Spleen (tissue), 11 donors: Measurements from ENCODE around the gene CRYL1. TPM values are rescaled to one million over a fixed set of nuclear protein-coding genes. Genes with fewer than 3 reads are reported as not detected.

Source experiments
- DNase-seq: peaks from one replicate; pipeline ENCODE4 v3.0.0-alpha.2; 2020
- H3K27ac ChIP-seq, 8 donors: fragments of 200-600 bp; sonication (generic) in 7 of 8; 1 replicate in 4 of 8; 2 replicates in 4 of 8; pipeline versions ENCODE4 v1.5.0 to v1.8.0; 2016 to 2021; ENCODE audit warnings: inconsistent platforms in 4 of 8, mild to moderate bottlenecking in 4 of 8, moderate library complexity in 1 of 8
- H3K27me3 ChIP-seq, 7 donors: fragments of 200-600 bp; sonication (generic) in 6 of 7; replicated peaks in 1 of 7; 1 replicate in 4 of 7; 2 replicates in 3 of 7; pipeline versions ENCODE4 v1.5.0 to v1.8.0; 2016 to 2021; ENCODE audit warnings: inconsistent platforms in 3 of 7, mild to moderate bottlenecking in 1 of 7
- H3K36me3 ChIP-seq, 6 donors: fragments of 200-600 bp; sonication (generic) in 5 of 6; 1 replicate in 4 of 6; 2 replicates in 2 of 6; pipeline versions ENCODE4 v1.5.0 to v1.8.0; 2016 to 2021; ENCODE audit warnings: inconsistent platforms in 2 of 6
- H3K4me1 ChIP-seq, 6 donors: fragments of 200-600 bp; sonication (generic) in 5 of 6; 1 replicate in 3 of 6; 2 replicates in 3 of 6; pipeline versions ENCODE4 v1.5.0 to v1.8.0; 2016 to 2021; ENCODE audit warnings: inconsistent platforms in 3 of 6
- H3K4me3 ChIP-seq, 8 donors: fragments of 200-600 bp; sonication (generic) in 7 of 8; 1 replicate in 4 of 8; 2 replicates in 4 of 8; pipeline versions ENCODE4 v1.5.0 to v1.8.0; 2016 to 2021; ENCODE audit warnings: inconsistent platforms in 4 of 8, mild to moderate bottlenecking in 4 of 8, moderate library complexity in 2 of 8
- H3K9me3 ChIP-seq, 8 donors: fragments of 200-600 bp; sonication (generic) in 7 of 8; 1 replicate in 4 of 8; 2 replicates in 4 of 8; pipeline versions ENCODE4 v1.5.0 to v1.8.0; 2016 to 2021; ENCODE audit warnings: inconsistent platforms in 4 of 8
- CTCF ChIP-seq, 11 experiments: fragments of 200-600 bp in 7 of 11; fragments of 450-650 bp in 4 of 11; sonication (generic) in 4 of 11; IDR thresholded peaks in 8 of 11; conservative IDR thresholded peaks in 3 of 11; 1 replicate in 7 of 11; 2 replicates in 4 of 11; pipeline versions ENCODE4 v1.4.0 to v1.8.0; 2016 to 2021; ENCODE audit warnings: antibody characterized with exemption in 11 of 11, inconsistent platforms in 4 of 11, mild to moderate bottlenecking in 1 of 11
- POLR2A ChIP-seq, 3 donors: fragments of 450-650 bp; IDR thresholded peaks; one replicate each; pipeline ENCODE4 v1.5.1; 2017; ENCODE audit warnings: antibody characterized with exemption in 3 of 3, mild to moderate bottlenecking in 1 of 3
- POLR2AphosphoS5 ChIP-seq, 3 donors: sonication (generic); formaldehyde crosslinking; IDR thresholded peaks; one replicate each; pipeline ENCODE4 v1.5.1; 2017; ENCODE audit warnings: antibody characterized with exemption in 3 of 3
- WGBS, 5 donors: extraction: QIAGEN DNeasy Blood & Tissue Kit in 3 of 5; methylation state at CpG; one replicate each; pipeline versions ENCODE4 v1.1.5 to v1.1.7; 2013 to 2018; 5-methylcytosine and 5-hydroxymethylcytosine counted together
- intact Hi-C: fragments of 100-400 bp; cut with DNase I; formaldehyde crosslinking; loops from one replicate; pipeline ENCODE4 v1.15.0; 2023; ENCODE audit warnings: low total_unique reads
- polyA plus RNA-seq, 3 donors: library from polyadenylated mRNA; stranded (reverse); fragments of 200-250 nt; gene quantifications; one replicate each; pipeline ENCODE4 v1.2.1, GENCODE V29; 2013
- total RNA-seq, 7 donors: library from RNA; depleted of rRNA in 3 of 7; stranded (reverse); fragments of >200 nt in 3 of 7; fragmentation: NEBNext Ultra II Directional in 4 of 7; extraction: Animal tissue kit (Norgen Biotek cat#: 25700) in 4 of 7; gene quantifications; one replicate each; pipeline versions ENCODE4 v1.1.0 to v1.2.1, GENCODE V29; 2016 to 2021
- donor health status: healthy with polysubstance abuse.
- donor health status: DM: no; HTN: no; CAD: no; lungs with moderate emphysema.
- donor health status: DM: no; HTN: no; CAD: no.
- donor health status: Bipolar disorder and iron deficiency.
- donor health status: healthy.
- donor health status: DM: no; HTN: no; CAD: no.
- donor health status: DM: yes; HTN: yes; CAD: no.

The CRYL1 gene
- total and polyA plus RNA-seq, 10 donors = 13.5 to 46.5 (median 29.0) TPM

GRCh38 chr13:20546556-20546955 lies 20.9 kb upstream of the CRYL1 start:
- DNase-seq = no peak
- intact Hi-C loops = no loop called here
- peak overlapping the region in 3 of 8 donors; percentile 17 to 28 (median 24) for H3K27ac ChIP-seq
- TF ChIP-seq CTCF (IDR thresholded peaks at IDR 0.05 in 8 of 11, conservative IDR thresholded peaks at IDR 0.05 in 3 of 11) = no peak
- no peak for TF ChIP-seq POLR2AphosphoS5 (IDR thresholded peaks at IDR 0.05)
- TF ChIP-seq POLR2A (IDR thresholded peaks at IDR 0.05) = no peak
- H3K4me3 ChIP-seq = no peak overlapping the region
- H3K27me3 ChIP-seq = no peaks in the 10 kb centered on the region
- no peaks in the 10 kb centered on the region for H3K9me3 ChIP-seq
- H3K36me3 ChIP-seq = no peaks in the 10 kb centered on the region
- peaks cover 9 to 33% (median 24%) of the 10 kb centered on the region in 6 donors for H3K4me1 ChIP-seq
- WGBS, 5 donors = 8 to 29% (median 19%) methylated on average over 1 of the region's 1 CpG

- WGBS, 5 donors = 52 to 67% (median 55%) methylated on average over 7 of the region's 7 CpGs
- Histone ChIP-seq H3K9me3 (no peaks in the 10 kb centered on the region), H3K27ac (peak overlapping the region in 4 of 8 donors; percentile 20 to 65 (median 42)), H3K4me3 (peak overlapping the region in 2 of 8 donors; percentile 8 to 24), H3K4me1 (peaks cover 9 to 33% (median 24%) of the 10 kb centered on the region in 6 donors), H3K27me3 (no peaks in the 10 kb centered on the region), H3K36me3 (no peaks in the 10 kb centered on the region)
- no peak for DNase-seq
- intact Hi-C loops = no loop called here
- TF ChIP-seq CTCF (IDR thresholded peaks at IDR 0.05 in 8 of 11, conservative IDR thresholded peaks at IDR 0.05 in 3 of 11) = no peak
- TF ChIP-seq POLR2AphosphoS5 (IDR thresholded peaks at IDR 0.05) = no peak
- TF ChIP-seq POLR2A (IDR thresholded peaks at IDR 0.05) = no peak
Observed at GRCh38 chr13:20544201-20544923, 18.7 kb upstream of the CRYL1 start.

DNA sequence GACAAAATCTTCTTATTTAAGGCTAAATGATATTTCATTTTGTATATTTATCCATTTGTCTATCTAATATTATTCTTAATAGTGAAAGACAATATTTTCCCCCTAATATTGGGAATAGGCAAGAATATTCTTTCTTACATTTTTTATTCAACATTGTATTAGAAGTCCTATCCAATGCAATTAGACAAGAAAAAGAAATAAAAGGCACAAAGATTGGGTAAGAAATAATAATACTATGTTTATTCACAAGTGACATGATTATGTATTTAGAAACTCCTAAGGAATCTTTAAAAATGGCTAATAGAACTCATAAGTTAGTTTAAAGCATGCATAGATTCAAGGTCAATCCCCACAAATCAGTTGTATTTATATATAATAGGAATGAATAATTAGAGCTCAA lies 11.3 kb upstream of the CRYL1 start:
- TF ChIP-seq POLR2AphosphoS5 (IDR thresholded peaks at IDR 0.05) (no peak), POLR2A (IDR thresholded peaks at IDR 0.05) (no peak), CTCF (IDR thresholded peaks at IDR 0.05 in 8 of 11, conservative IDR thresholded peaks at IDR 0.05 in 3 of 11) (no peak)
- no peak for DNase-seq
- Histone ChIP-seq H3K27me3 (no peaks in the 10 kb centered on the region), H3K4me3 (no peak overlapping the region), H3K9me3 (peaks cover 0 to 22% (median 19%) of the 10 kb centered on the region in 8 donors), H3K36me3 (no peaks in the 10 kb centered on the region), H3K4me1 (no peaks in the 10 kb centered on the region), H3K27ac (no peak overlapping the region)
- intact Hi-C loops = no loop called here

GRCh38 chr13:20534038-20534608 lies 8.5 kb upstream of the CRYL1 start:
- 87 to 95% (median 88%) methylated on average over 10 of the region's 10 CpGs for WGBS, 5 donors
- Histone ChIP-seq H3K36me3 (no peaks in the 10 kb centered on the region), H3K27me3 (no peaks in the 10 kb centered on the region), H3K9me3 (peaks cover 0 to 22% (median 19%) of the 10 kb centered on the region in 8 donors), H3K4me3 (no peak overlapping the region), H3K4me1 (no peaks in the 10 kb centered on the region), H3K27ac (no peak overlapping the region)
- TF ChIP-seq POLR2A (IDR thresholded peaks at IDR 0.05) (no peak), POLR2AphosphoS5 (IDR thresholded peaks at IDR 0.05) (no peak), CTCF (IDR thresholded peaks at IDR 0.05 in 8 of 11, conservative IDR thresholded peaks at IDR 0.05 in 3 of 11) (no peak)
- intact Hi-C loops = no loop called here
- no peak for DNase-seq
